AG08396 (cell line): Measurements from ENCODE around the gene ULBP1.
A peak's percentile ranks its signal among the peaks of the same experiment; 100 is the strongest.
"Not testable (repeated sequence)": the region's sequence is repeated elsewhere in the genome, so short reads cannot be mapped to it uniquely, and the experiment has no call there.

ENCODE experiments used
- DNase-seq: peaks from one replicate; pipeline ENCODE4 v3.0.0; 2012; ENCODE audit warnings: low spot score, mixed read lengths

The ULBP1 gene

DNA sequence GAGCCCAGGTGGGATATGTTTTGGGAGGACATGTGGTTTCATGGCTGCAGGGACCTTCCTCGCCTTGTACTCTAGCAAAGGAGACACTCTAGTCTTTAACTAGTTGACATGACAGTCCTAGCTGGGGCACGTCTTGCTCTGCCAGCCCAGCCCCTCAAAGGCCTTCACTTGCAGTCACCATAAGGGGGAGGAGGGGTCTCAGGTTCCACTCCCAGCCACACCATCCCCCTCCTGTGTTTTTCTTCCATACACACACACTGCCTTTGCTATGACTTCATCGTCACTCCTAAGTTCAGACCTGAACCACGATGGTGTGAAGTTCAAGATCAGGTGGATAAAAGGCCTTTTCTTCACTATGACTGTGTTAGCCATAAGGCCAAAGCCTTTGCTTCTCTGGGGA lies 13.5 kb downstream of the ULBP1 start:
- no peak for DNase-seq

DNA sequence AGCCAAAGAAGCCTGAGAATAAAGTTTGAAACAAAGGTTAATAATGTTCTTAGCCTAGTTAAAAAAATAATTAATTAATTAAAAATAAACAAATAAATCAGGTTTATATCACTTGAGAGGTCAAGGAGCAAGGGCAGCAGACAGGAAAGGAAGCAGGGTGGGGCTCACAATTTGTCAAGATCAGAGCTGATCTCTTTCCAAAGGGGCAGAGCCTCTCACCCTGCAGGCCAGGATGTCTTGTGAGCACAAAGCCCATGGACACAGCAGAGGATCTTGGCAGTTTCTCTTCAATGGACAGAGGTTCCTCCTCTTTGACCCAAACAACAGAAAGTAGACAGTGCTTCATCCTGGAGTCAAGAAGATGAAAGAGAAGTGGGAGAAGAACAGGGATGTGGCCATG lies 14.9 kb downstream of the ULBP1 start:
- no peak for DNase-seq

DNA sequence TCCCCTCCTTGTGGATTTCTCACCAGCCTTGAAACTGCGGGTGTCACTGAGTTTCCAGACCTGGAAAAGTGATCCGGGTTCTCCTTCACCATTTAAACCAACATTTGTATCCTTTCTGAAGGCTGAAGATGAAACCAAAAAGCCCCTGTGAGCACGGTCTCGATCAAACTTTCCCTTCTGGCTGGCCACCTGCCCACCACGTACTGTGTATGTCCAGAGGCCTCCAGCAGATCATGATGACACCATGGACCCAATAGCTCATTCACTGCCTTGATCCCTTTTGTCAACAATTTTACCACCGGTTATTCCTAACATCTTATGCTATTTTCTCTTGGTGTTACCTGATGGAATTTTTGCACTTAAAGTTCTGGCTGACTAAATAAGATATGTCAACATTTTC lies 15.6 kb downstream of the ULBP1 start:
- DNase-seq, result no peak

DNA sequence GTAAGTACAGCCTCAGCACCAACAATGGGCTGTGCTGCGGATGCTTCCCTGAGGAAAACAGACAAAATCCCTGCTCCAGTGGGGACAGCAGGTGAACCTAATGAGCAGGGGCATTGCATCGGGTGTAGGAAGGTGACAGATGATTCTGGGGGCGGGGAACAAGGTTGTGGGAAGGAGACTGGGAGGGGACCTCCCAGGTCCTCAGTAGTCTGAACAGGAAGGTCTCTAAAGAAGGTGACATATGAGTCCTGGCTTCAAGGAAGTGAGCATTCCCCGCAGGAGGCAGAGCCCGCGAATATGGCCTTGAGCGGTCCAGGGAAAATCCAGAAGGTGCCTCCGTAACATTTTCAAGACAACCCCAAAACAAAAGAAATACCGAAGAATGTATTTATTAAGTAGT lies 19.4 kb downstream of the ULBP1 start:
- DNase-seq, result no peak

DNA sequence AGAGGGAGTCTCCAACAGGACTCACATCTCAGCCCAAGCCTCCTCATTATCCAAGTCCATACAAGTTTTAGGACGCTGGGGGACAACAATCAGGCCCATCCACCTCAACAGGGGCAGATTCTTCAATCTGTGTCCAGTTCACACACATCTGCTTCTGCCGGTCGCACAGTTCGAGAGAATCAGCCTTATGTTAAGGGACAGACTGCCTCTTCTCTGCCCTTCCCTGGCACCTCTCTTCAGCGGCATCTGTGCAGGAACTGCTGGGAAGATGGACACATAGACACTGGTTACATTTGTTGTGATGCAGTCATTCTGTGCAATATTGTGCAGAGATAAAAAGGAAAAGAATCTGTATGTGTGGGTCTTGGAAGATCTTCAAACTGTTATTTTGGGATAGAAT lies 21.0 kb downstream of the ULBP1 start:
- no peak for DNase-seq

DNA sequence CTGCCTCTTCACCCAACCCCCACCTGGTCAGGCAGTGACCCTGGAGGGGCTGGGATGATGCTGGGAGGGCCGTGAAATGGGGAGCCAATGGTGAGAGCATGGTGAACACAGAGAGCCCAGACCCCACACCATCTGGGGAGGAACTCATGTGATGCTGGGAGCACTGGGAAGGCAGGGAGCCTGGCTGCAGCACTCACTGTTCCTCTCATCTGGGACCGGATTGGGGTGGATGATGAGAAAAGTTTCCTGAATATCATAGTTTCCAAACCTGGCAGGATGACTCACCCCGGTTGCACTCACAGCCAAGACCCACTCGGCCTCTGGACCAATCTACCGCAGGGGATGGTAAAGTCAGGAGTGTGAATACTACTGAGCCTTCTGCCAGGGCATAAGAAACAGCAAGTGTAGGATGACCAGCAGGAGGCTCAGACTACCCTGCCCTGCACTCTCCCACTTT lies 21.8 kb downstream of the ULBP1 start:
- DNase-seq, result no peak

DNA sequence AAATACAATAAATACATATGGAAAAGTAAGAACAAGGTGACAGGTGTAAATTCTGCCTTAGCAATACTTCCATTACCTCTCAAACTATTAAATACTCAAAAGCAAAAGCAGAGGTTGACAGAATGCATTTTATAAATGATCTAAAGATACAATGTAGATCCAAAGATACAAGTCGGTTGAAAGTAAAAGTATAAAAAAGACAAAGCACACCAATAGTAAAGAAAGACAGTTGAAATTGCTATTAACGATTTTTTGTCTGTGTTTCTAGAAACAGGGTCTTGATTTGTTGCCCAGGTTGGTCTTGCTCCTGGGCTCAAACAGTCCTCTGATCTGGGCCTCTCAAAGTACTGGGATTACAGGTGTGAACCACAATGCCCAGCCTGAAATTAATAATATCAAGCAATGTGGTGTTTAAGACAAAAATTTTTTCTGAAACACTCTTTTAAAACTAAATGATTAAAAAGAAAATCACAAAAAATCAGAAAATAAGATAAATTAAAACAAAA lies 23.9 kb downstream of the ULBP1 start:
- no peak for DNase-seq

DNA sequence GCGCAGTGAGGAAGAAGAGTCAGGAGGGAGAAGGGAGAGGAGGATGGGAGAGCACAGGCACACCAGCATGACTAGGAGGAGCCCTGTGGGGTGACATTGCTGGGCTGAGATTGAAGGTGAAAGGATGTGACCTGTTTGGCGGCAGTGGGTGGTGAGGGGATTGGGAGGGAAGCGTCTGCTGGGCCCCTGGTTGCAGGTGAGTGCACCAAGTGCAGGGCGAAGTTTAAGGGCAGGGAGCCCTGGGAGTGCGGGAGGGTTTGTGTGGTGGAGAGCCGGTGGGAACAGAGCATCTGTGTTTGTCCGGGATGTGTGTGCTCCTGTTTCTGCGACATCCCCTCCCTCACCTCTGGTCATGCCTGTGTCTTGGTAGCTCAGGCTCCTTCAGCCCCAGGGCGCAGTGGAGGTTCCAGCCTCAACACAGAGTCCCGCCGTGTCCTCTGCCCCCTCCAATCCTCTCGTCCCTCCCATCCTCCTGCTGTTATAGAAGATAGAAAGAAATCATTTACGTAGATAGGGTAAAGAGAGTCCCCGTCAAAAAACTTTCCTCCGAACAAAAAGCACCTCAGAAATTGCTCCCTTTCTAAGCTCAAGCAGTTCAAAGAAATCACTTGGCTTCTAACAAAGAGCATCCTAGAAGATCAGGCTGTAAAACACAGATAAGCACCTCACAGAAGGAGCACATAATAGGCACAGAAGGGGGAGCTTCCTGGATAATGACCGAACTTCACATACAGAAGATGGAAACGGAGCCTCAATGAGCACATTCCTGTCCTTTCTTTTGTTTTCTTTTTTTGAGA lies 25.0 kb downstream of the ULBP1 start:
- DNase-seq, result no peak

DNA sequence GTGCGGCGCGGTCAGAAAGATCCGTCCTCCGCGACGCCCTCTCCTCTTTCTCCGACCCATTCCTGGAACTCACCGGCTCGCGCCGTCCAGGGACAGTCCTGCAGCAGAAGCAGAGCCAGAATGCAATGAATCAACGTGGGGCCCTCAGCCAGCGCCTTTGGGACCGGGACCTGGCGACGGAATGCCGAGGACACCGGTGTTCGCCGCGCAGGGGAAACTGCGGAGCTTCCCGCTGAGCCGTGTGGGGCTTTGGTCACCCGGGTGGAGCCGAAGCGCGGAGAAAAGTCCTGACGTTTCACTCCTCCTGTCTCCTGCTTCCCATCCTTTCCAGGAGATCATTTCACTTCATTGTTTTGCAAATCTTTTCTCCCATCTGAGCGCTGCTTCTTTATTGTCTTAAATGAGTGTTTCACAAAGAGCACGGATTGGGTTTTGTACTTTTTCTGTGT lies 26.5 kb downstream of the ULBP1 start:
- DNase-seq, result no peak

DNA sequence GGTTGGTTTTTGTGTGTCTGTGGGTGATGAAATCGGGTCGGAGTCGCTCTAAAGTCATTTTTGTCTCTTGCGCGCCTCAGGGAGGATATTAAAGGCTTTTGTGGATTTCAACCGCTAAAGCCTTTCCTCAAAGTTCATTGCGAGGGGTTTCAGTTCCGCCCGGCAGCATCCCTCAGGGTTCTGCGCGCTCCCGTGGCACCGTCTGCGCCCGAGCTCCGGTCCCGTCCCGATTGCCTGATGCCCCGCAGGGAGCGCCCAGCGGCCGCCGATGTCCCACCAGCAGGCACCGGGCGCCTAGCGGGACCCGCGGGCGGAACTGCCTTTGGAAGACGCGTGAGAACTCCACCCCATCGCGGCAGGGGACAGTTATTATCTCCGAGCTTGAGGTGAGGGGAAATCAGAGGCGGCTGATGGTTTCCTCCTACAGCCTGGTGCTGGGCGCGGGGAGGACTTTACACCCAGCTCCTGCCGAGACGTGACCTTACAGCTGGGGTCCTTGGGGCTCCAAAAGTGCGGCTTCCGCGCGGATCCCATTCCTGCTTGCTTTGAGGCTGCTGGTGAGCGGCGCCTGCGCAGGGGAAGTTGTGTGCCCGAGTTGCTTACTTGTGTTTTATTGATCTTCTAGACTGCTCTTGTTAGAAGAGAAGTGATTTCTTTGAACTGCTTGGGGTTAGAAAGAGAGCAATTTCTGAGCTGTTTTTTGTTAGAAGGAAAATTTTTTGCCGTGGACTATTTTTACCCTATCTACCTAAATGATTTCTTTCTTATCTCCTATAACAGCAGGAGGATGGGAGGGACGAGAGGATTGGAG lies 27.1 kb downstream of the ULBP1 start:
- peak; percentile 18 for DNase-seq

DNA sequence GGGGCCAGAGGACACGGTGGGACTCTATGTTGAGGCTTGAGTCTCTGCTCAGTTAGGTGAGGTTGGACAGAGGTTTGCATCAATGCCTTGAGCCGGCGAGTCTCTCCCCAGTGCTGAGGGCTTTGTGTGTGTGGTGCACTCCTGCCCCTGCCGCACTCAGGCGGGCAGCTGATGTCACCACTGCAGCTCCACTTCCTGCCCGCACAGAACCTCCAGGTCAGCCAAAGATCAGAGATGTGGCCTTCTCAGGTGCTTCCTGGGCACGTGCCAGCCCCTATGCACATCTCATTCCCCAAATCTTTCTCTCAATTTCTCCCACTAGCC lies 27.7 kb downstream of the ULBP1 start:
- not testable (repeated sequence) for DNase-seq

DNA sequence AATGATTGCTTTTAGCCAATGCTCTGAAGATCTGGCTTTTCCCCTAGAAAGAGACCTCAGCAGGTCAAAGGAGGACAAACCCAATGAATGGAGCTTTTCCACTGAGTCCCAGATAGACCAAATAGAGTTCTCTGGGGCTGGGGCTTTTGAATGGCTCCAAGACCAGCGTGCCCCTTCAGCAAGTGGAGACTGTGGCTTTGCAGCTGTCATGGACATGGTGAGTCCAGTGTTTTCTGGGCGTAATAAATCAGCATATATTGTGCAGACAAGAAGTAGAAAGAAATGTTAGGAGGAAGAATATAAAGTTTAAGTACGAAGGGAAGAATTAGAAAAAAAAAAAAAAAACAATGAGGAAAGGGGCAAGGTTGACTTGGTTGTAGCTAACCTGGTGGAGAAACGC lies 28.1 kb downstream of the ULBP1 start:
- DNase-seq, result no peak

DNA sequence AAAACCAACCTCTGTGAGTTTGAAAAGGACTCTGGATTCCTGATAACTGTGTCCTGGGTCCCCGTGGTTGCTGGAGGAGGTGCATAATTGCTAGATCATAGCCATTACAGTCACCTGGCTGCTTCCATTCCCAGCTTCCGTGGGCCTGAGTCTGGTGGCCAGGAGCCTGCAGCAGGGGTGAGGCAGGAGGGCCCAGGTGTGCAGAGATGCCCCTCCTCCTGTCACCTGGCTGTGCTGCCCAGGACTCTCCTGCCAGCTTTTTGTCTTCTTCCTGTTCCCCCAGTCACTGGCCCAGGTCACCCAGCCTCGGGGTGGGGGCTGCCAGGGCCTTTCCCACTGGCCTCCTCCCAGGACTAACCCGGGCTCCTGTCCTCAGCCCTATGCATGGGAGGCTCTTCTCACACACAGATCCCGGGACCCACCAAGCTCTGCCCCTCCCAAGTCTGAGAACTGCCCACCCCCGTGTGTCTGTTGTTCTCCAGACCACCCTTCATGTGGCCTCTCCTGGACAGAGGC lies 31.6 kb downstream of the ULBP1 start:
- no peak for DNase-seq

DNA sequence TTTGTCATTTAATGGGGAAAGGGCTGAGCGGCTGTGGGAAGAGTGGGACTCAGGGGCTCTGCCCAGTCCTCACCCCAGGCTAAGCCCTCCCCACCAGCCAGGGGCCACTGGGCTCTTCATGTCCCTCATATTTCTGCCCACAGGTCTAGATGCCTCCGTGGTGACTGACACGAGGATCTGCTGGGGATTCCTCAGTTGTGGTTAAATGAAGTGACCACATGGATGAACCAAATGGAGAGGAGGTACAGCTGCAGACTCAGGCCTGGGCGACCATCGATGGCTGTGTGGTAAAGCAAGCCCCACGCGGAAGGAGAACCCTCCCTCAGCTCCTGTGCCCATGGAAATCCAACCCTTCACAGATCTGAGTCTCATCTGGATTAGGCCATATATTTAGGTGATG lies 32.2 kb downstream of the ULBP1 start:
- no peak for DNase-seq

DNA sequence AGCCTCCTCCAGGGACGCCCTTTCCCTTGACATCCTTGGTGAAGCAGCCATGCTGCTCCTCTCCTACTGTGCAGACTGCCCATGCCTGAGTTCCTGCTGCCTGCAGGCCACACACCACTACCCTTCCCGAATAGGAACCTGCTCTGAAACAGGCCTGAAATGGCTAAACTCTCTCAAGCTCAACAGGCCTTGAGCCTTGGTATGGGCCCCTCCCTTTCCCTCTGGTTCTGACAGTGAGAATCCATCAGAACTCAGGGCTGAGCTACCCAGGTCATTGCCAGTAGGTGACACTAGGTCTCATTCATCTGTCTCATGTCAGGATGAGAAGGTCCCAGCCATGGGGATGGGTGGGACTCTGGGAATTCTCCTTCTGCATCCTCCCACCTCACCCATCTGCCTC lies 35.9 kb downstream of the ULBP1 start:
- no peak for DNase-seq

DNA sequence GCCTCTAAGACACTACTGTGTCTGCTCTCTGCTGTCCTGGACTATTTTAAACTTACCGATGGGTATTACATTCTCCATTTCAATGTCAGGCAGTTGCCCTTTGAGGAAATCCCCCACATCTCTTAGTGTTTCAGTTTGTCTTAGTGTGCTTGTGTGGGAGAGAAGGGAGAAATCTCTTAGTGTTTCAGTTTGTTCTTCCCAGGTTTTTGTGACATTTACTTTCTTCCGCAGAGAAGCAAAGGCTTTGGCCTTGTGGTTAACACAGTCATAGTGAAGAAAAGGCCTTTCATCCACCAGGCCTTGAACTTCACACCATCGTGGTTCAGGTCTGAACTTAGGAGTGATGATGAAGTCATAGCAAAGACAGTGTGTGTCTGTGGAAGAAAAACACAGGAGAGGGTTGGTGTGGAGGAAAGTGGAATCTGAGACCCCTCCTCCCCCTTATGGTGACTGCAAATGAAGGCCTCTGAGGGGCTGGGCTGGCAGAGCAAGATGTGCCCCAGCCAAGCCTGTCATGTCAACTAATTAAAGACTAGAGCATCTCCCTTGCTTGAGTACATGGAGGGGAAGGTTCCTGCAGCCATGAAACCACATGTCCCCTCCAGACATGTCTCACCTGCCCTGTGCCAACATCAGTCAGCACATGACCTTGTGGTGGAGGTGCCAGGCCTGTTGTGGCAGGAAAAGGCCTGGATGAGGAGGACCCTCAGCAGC lies 37.7 kb downstream of the ULBP1 start:
- no peak for DNase-seq

DNA sequence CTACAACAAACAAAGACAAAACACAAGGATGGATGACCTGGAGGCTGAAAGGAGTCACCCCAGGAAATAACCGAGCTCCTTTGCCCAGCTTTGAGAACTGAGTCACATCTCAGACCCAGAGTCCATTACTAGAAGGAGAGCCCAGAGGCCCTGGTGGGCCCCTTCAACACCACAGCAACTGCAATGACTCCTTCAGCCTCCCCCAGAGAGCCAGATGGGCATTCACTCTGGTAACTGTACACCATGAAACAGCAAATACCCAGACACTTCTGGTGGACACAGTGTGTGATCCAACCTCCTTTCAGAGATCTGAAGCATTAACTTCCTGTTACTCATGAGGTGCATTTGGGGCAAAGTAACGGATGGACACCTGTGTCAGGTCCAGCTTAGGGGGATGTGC lies 39.0 kb downstream of the ULBP1 start:
- DNase-seq, result no peak

DNA sequence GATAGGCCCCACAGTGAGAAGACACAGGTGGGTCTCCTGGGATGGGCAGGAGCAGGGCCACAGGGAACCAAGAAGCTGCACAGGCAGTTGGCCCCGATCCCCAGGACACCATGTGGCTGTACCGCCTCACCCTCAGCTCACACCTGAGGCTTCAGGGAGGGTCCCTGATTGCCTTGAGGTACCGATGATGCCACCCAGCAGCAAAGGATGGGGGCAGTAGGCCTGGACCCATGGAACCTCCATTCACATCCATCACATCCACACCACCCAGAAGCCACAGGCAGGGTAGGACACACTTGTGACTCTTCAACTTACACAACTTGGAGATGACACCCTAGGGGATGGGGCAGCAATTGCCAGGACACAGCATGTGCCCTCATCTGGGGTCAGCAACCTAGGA lies 39.9 kb downstream of the ULBP1 start:
- DNase-seq, result not testable (repeated sequence)

DNA sequence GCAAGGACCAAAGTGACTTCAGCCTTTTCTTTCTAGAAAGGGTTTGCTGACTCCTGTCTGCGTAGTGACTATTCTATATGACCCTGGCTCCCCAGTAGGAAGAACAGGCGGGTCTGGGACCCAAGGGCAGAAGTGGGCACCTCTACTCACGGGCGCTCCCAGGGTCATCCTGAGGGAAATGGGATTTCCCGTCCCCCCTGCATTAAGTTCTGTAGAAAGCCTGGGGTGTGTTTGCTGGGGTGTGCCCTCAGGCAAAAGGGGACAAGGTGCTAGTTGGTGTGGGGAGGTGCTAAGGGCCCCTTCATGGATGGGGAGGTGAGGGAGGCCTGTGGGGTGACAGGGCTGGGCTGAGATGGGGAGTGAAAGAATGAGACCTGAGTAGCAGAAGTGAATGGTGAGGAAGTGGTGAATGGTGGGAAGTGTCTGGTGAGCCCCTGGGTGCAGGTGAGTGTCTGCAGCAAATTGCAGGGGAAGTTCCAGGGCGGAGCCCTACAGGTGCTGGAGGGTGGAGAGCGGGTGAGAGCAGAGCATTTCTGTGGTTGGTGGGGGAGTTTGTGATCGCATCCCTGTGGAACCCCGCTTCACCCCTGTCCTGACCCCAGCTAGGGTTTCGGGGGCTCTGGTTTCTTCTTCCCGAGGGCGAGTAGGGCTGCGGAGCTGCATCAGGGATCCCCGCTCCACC lies 40.5 kb downstream of the ULBP1 start:
- no peak for DNase-seq

DNA sequence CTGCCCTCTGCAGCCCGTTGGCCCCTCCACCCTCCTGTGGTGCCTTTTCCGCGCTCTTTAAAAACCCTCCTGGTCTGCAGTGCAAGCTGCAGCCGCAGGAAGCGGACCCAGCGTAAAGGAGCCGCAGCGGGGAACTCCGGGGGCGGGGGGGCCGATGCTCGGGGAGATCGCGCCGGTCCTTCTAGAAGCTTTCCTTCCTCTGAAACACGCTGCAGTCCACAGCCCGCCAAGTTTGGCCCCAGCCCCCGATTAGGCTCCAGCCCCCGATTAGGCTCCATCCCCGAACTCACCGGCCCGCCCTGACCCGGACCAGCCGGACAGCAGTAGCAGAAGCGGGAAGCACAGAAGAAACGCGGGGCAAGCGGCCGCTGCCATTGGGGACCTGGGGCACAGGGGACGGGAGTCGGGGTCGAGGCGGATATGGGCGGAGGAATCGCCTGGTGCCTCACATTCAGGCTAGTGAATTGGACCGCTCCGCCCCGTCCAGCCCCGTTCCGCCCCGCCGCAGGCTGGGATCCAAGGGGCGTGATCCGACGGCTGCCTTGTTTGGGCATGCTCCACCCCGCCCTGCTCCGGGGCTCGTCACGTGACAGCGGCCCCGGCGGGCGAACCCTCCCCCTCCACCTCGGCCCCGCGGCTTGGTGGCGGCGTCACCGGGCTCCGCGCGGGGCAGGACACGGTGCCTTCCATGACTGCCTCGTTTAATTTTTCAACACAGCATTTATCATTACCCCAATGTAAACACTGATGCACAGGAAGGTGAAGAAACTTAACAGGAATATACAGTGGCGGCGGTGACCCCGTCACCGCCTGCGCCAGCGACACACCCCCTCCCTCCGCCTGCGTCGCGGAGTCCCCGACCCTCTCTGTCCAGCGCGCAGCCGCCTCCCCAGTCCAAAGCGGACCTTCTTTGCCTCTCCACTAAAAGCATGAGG lies 41.3 kb downstream of the ULBP1 start:
- peak; percentile 99 for DNase-seq
